H9 (cell line): ENCODE data around the gene SERPINE2. TPM values are rescaled to one million over a fixed set of nuclear protein-coding genes. Genes with fewer than 3 reads are reported as not detected.

Source experiments
- DNase-seq: peaks from one replicate; pipeline ENCODE4 v3.0.0-alpha.2; 2017
- H2AFZ ChIP-seq: one replicate; pipeline ENCODE4 v1.6.1; 2013; ENCODE audit warnings: mild to moderate bottlenecking, low read length, control low read depth, moderate library complexity
- H2AK5ac ChIP-seq: 2 replicates; pipeline ENCODE4 v1.6.1; 2013; ENCODE audit warnings: low read length, control low read depth, mixed read lengths; ENCODE audit not compliant: insufficient read length
- H2BK120ac ChIP-seq: one replicate; pipeline ENCODE4 v1.6.1; 2013; ENCODE audit warnings: low read depth, mild to moderate bottlenecking, low read length, control low read depth, inconsistent platforms; ENCODE audit not compliant: poor library complexity, severe bottlenecking
- H2BK12ac ChIP-seq: 2 replicates; pipeline ENCODE4 v1.6.1; 2013; ENCODE audit warnings: low read length, control low read depth, mixed read lengths, low read depth; ENCODE audit not compliant: insufficient read length
- H2BK15ac ChIP-seq: 2 replicates; pipeline ENCODE4 v1.6.1; 2013; ENCODE audit warnings: low read depth, low read length, control low read depth
- H2BK20ac ChIP-seq: one replicate; pipeline ENCODE4 v1.6.1; 2013; ENCODE audit warnings: low read depth, mild to moderate bottlenecking, low read length, control low read depth, inconsistent platforms; ENCODE audit not compliant: poor library complexity, severe bottlenecking
- H2BK5ac ChIP-seq: 2 replicates; pipeline ENCODE4 v1.6.1; 2013; ENCODE audit warnings: low read length, control low read depth, mixed read lengths; ENCODE audit not compliant: insufficient read length
- H3K14ac ChIP-seq: 2 replicates; pipeline ENCODE4 v1.6.1; 2013; ENCODE audit warnings: low read length, control low read depth; ENCODE audit not compliant: insufficient read depth
- H3K18ac ChIP-seq: 2 replicates; pipeline ENCODE4 v1.6.1; 2013; ENCODE audit warnings: low read depth, mild to moderate bottlenecking, mixed read lengths, low read length, control low read depth; ENCODE audit not compliant: insufficient read length
- H3K23ac ChIP-seq: 2 replicates; pipeline ENCODE4 v1.6.1; 2013; ENCODE audit warnings: low read length, control low read depth, mixed read lengths, low read depth; ENCODE audit not compliant: insufficient read length
- H3K23me2 ChIP-seq: 2 replicates; pipeline ENCODE4 v1.6.1; 2013; ENCODE audit warnings: low read depth, mild to moderate bottlenecking, mixed read lengths, low read length, control low read depth; ENCODE audit not compliant: insufficient read length, poor library complexity, severe bottlenecking
- H3K27ac ChIP-seq: 2 replicates; pipeline ENCODE4 v1.5.1; 2013; ENCODE audit warnings: low read length, control low read depth, mixed read lengths, low read depth; ENCODE audit not compliant: insufficient read length
- H3K27me3 ChIP-seq: 2 replicates; pipeline ENCODE4 v1.6.1; 2013; ENCODE audit warnings: low read length, control low read depth, inconsistent platforms; ENCODE audit not compliant: insufficient read depth
- H3K4ac ChIP-seq: 2 replicates; pipeline ENCODE4 v1.6.1; 2013; ENCODE audit warnings: low read depth, mild to moderate bottlenecking, control low read depth, inconsistent platforms, low read length, moderate library complexity
- H3K4me1 ChIP-seq: 2 replicates; pipeline ENCODE4 v1.6.1; 2013; ENCODE audit warnings: low read length, control low read depth, inconsistent platforms; ENCODE audit not compliant: insufficient read depth
- H3K4me2 ChIP-seq: 2 replicates; pipeline ENCODE4 v1.6.1; 2013; ENCODE audit warnings: low read length, control low read depth, mixed read lengths; ENCODE audit not compliant: insufficient read length, insufficient read depth
- H3K56ac ChIP-seq: 2 replicates; pipeline ENCODE4 v1.6.1; 2013; ENCODE audit warnings: low read depth, mild to moderate bottlenecking, mixed read lengths, low read length, control low read depth; ENCODE audit not compliant: insufficient read length
- H3K79me1 ChIP-seq: 2 replicates; pipeline ENCODE4 v1.6.1; 2013; ENCODE audit warnings: low read depth, mild to moderate bottlenecking, moderate library complexity, low read length, control low read depth, inconsistent platforms; ENCODE audit not compliant: insufficient read depth, poor library complexity, severe bottlenecking
- H3K79me2 ChIP-seq: 2 replicates; pipeline ENCODE4 v1.6.1; 2013; ENCODE audit warnings: low read length, control low read depth, inconsistent platforms; ENCODE audit not compliant: insufficient read depth
- H3K9ac ChIP-seq: 2 replicates; pipeline ENCODE4 v1.6.1; 2013; ENCODE audit warnings: low read length, control low read depth, mixed read lengths; ENCODE audit not compliant: insufficient read length; ENCODE audit errors: extremely low read depth
- H3K9me3 ChIP-seq: one replicate; pipeline ENCODE4 v1.6.1; 2013; ENCODE audit warnings: low read depth, low read length, inconsistent platforms; ENCODE audit not compliant: control insufficient read depth
- H3T11ph ChIP-seq: one replicate; pipeline ENCODE4 v1.6.1; 2013; ENCODE audit warnings: mild to moderate bottlenecking, low read length, control low read depth, inconsistent platforms
- H4K20me1 ChIP-seq: one replicate; pipeline ENCODE4 v1.6.1; 2013; ENCODE audit not compliant: control insufficient read depth, insufficient read length, insufficient read depth
- H4K5ac ChIP-seq: 2 replicates; pipeline ENCODE4 v1.6.1; 2013; ENCODE audit warnings: low read depth, mild to moderate bottlenecking, mixed read lengths, low read length, control low read depth; ENCODE audit not compliant: insufficient read length
- H4K8ac ChIP-seq: replicated peaks from 2 replicates; pipeline ENCODE4 v1.6.1; 2013; ENCODE audit warnings: low read length, control low read depth, mixed read lengths, low read depth; ENCODE audit not compliant: insufficient read length
- H4K91ac ChIP-seq: 2 replicates; pipeline ENCODE4 v1.6.1; 2013; ENCODE audit warnings: low read depth, mild to moderate bottlenecking, moderate library complexity, mixed read lengths, low read length, control low read depth; ENCODE audit not compliant: insufficient read length
- H3K27ac Mint-ChIP-seq, 3 experiments: 2 replicates in 2 of 3; 3 replicates in 1 of 3; pipeline ENCODE4 v1.8.0; 2020 to 2021; ENCODE audit warnings: mixed read lengths in 3 of 3, mild to moderate bottlenecking in 1 of 3, moderate library complexity in 1 of 3
- H3K27me3 Mint-ChIP-seq: 2 replicates; pipeline ENCODE4 v1.8.0; 2021; ENCODE audit warnings: low read depth, mild to moderate bottlenecking, moderate library complexity, mixed read lengths
- H3K36me3 Mint-ChIP-seq, 3 experiments: 2 replicates in 2 of 3; 3 replicates in 1 of 3; pipeline ENCODE4 v1.8.0; 2020 to 2021; ENCODE audit warnings: low read depth in 3 of 3, mixed read lengths in 3 of 3; ENCODE audit not compliant: insufficient read depth in 1 of 3
- H3K4me1 Mint-ChIP-seq, 2 experiments: 2 replicates each; pipeline ENCODE4 v1.8.0; 2020; ENCODE audit warnings: mixed read lengths in 2 of 2
- H3K4me3 Mint-ChIP-seq, 2 experiments: 2 replicates in 1 of 2; 3 replicates in 1 of 2; pipeline ENCODE4 v1.8.0; 2020 to 2021; ENCODE audit warnings: mild to moderate bottlenecking in 2 of 2, mixed read lengths in 2 of 2, moderate library complexity in 1 of 2
- H3K9me3 Mint-ChIP-seq, 2 experiments: 2 replicates in 1 of 2; 3 replicates in 1 of 2; pipeline ENCODE4 v1.8.0; 2020; ENCODE audit warnings: mild to moderate bottlenecking in 2 of 2, mixed read lengths in 2 of 2, moderate library complexity in 1 of 2
- WGBS: extraction: QIAGEN DNeasy Blood & Tissue Kit; methylation state at CpG from one replicate; pipeline ENCODE4 v1.1.7; 2013; ENCODE audit warnings: missing lambda C conversion rate, low lambda C conversion rate, mixed read lengths; ENCODE audit not compliant: insufficient read length; ENCODE audit errors: extremely low coverage; 5-methylcytosine and 5-hydroxymethylcytosine counted together
- total RNA-seq: library from RNA; stranded (reverse); gene quantifications from 2 replicates; pipeline ENCODE4 v1.2.1, GENCODE V29; 2021
- TF ChIP-seq, protein P1 (sequence below): fragments of 200-600 bp; sonication (generic); conservative IDR thresholded peaks from 3 replicates; pipeline ENCODE4 v1.8.0; 2021; ENCODE audit warnings: antibody characterized with exemption, mild to moderate bottlenecking

Gene SERPINE2
- total RNA-seq, 1 experiment from 2014 or later, result 40.0 TPM

DNA sequence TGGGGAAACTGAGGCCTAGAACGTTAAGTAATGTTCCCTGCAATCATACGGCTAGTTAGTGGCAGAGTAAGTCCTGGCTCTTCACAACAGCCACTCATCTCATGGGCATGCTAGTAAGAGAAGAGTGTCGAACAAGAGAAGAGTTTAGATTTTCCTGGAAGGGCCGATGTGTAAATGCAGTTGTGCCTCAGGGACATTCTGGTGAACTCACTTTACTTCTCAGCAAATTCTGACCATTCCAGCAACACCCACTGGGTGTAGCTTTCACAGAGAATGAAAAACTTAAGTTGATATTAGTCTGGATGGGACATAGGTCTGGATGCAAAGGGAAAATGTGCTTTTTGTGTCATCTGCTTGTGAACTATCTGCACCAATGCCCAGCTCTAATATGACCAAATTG is 58.3 kb downstream of the SERPINE2 start:
- no peaks in the 10 kb centered on the region; the same call in 1 of the 2 replicates for H3K27me3 Mint-ChIP-seq
- Histone ChIP-seq H3K4me2 (no peak overlapping the region), H3T11ph (no peak overlapping the region), H2BK120ac (no peak overlapping the region), H3K9ac (no peak overlapping the region), H3K14ac (no peak overlapping the region), H2BK5ac (no peak overlapping the region), H2AK5ac (no peak overlapping the region), H4K91ac (no peak overlapping the region), H3K27me3 (no peaks in the 10 kb centered on the region), H2BK20ac (no peak overlapping the region), H3K79me2 (no peaks in the 10 kb centered on the region), H3K27ac (no peak overlapping the region), H4K8ac (no peak overlapping the region), H3K79me1 (no peaks in the 10 kb centered on the region), H4K20me1 (no peaks in the 10 kb centered on the region), H3K23ac (no peak overlapping the region), H4K5ac (no peak overlapping the region), H3K23me2 (no peaks in the 10 kb centered on the region), H3K4me1 (no peaks in the 10 kb centered on the region), H3K18ac (no peak overlapping the region), H3K9me3 (no peaks in the 10 kb centered on the region), H2BK15ac (no peak overlapping the region), H2BK12ac (no peak overlapping the region), H3K56ac (no peak overlapping the region), H2AFZ (no peak overlapping the region), H3K4ac (no peak overlapping the region)
- H3K36me3 Mint-ChIP-seq, result peaks cover 2 to 13% (median 11%) of the 10 kb centered on the region in 3 experiments
- H3K4me3 Mint-ChIP-seq, result no peak overlapping the region
- peak overlapping the region in 1 of 3 experiments; percentile 28; a peak in 1 of 7 replicates for H3K27ac Mint-ChIP-seq
- TF ChIP-seq, protein P1, sequence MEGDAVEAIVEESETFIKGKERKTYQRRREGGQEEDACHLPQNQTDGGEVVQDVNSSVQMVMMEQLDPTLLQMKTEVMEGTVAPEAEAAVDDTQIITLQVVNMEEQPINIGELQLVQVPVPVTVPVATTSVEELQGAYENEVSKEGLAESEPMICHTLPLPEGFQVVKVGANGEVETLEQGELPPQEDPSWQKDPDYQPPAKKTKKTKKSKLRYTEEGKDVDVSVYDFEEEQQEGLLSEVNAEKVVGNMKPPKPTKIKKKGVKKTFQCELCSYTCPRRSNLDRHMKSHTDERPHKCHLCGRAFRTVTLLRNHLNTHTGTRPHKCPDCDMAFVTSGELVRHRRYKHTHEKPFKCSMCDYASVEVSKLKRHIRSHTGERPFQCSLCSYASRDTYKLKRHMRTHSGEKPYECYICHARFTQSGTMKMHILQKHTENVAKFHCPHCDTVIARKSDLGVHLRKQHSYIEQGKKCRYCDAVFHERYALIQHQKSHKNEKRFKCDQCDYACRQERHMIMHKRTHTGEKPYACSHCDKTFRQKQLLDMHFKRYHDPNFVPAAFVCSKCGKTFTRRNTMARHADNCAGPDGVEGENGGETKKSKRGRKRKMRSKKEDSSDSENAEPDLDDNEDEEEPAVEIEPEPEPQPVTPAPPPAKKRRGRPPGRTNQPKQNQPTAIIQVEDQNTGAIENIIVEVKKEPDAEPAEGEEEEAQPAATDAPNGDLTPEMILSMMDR, result no peak
- WGBS, result no CpG with 5 or more reads among the region's 4 CpGs
- no peaks in the 10 kb centered on the region for H3K4me1 Mint-ChIP-seq
- DNase-seq, result no peak
- no peaks in the 10 kb centered on the region for H3K9me3 Mint-ChIP-seq
